ENCODE data around the gene KDM2B. TPM values are rescaled to one million over a fixed set of nuclear protein-coding genes. Genes with fewer than 3 reads are reported as not detected.

Gene KDM2B
- total and polyA plus RNA-seq, 2 of the 8 experiments (the other 6 are each of a cell fraction or from before 2014, with no cell fraction given): 111 to 162 TPM

DNA sequence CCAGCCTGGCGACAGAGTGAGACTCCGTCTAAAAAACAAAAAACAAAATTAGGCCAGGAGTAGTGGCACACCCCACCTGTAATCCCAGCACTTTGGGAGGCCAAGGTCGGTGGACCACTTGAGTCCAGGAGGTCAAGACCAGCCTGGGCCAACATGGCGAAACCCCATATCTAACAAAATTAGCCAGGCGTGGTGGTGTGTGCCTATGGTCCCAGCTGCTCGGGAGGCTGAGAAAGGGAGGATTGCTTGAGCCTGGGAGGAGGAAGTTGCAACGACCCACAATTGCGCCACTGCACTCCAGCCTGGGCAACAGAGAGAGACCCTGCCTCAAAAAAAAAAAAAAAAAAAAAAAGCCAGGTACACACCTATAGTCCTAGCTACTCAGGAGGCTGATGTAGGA lies 37.0 kb downstream of the KDM2B start:
- peaks cover 0 to 30% of the 10 kb centered on the region in 2 experiments; a peak in 1 of 4 replicates for H3K79me2 ChIP-seq (ENCODE audit: control insufficient read depth in 1 of 2, insufficient read depth in 2 of 2, low read length in 2 of 2)
- no peaks in the 10 kb centered on the region for H3K23me2 ChIP-seq (ENCODE audit: low read depth, low read length)
- no peak overlapping the region for H3K4me3 ChIP-seq (ENCODE audit: extremely low read depth in 1 of 4, insufficient read depth in 2 of 4, low read depth in 3 of 4, low read length in 4 of 4)
- H3K4me1 ChIP-seq (replicated peaks in 1 of 4; ENCODE audit: control insufficient read depth in 3 of 4, insufficient read depth in 4 of 4, low read length in 3 of 4): peaks cover 0 to 2% (median 0%) of the 10 kb centered on the region in 4 experiments; a peak in 2 of 7 replicates
- no peak for DNase-seq (ENCODE audit: low read depth in 1 of 2, low spot score in 2 of 2)
- TF ChIP-seq TBP (IDR thresholded peaks at IDR 0.05; ENCODE audit: low read depth, low read length) (no peak), SIN3A (conservative IDR thresholded peaks at IDR 0.05 in 1 of 2, IDR thresholded peaks at IDR 0.05 in 1 of 2; ENCODE audit: low read depth in 1 of 2, low read length in 2 of 2) (no peak), HDAC6 (IDR thresholded peaks at IDR 0.05; ENCODE audit: low read depth, low read length) (no peak), CTBP2 (IDR thresholded peaks at IDR 0.05; ENCODE audit: borderline replicate concordance, insufficient read depth, insufficient read length, low read length) (no peak), FOSL1 (IDR thresholded peaks at IDR 0.05; ENCODE audit: insufficient read depth, low read depth, low read length) (no peak), RXRA (IDR thresholded peaks at IDR 0.05; ENCODE audit: insufficient read depth, low read depth, low read length) (no peak), POLR2AphosphoS5 (IDR thresholded peaks at IDR 0.05; ENCODE audit: low read depth, low read length) (no peak)
- TF ChIP-seq, protein P1, sequence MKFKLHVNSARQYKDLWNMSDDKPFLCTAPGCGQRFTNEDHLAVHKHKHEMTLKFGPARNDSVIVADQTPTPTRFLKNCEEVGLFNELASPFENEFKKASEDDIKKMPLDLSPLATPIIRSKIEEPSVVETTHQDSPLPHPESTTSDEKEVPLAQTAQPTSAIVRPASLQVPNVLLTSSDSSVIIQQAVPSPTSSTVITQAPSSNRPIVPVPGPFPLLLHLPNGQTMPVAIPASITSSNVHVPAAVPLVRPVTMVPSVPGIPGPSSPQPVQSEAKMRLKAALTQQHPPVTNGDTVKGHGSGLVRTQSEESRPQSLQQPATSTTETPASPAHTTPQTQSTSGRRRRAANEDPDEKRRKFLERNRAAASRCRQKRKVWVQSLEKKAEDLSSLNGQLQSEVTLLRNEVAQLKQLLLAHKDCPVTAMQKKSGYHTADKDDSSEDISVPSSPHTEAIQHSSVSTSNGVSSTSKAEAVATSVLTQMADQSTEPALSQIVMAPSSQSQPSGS (IDR thresholded peaks at IDR 0.05; ENCODE audit: low read length): no peak
- no peak overlapping the region for H3K9ac ChIP-seq (replicated peaks in 1 of 4; ENCODE audit: extremely low read depth in 1 of 4, low read depth in 3 of 4, low read length in 3 of 4)
- no peak overlapping the region for H2AK5ac ChIP-seq (ENCODE audit: low read depth, low read length)
- H2BK120ac ChIP-seq (replicated peaks; ENCODE audit: low read depth, low read length): no peak overlapping the region
- H3K4ac ChIP-seq (replicated peaks; ENCODE audit: insufficient read length, low read depth, low read length): no peak overlapping the region
- no peak overlapping the region for H3K27ac ChIP-seq (ENCODE audit: low read depth, low read length)
- H4K91ac ChIP-seq (replicated peaks; ENCODE audit: insufficient read length, low read length): no peak overlapping the region
- ChIA-PET POLR2A (ENCODE audit: partially characterized antibody) (interaction anchor here (0.6 to 40.9 kb wide), 3 partner anchors 13 to 90 kb away, joined by 3 to 793 read pairs (median 4); partner anchors contain the start of gene KDM2B), CTCF (ENCODE audit: partially characterized antibody) (interaction anchor here (1.9 to 4.6 kb wide), 2 partner anchors 9 to 51 kb away, joined by 3 to 28 read pairs; no protein-coding TSS in a partner anchor)
- no peak overlapping the region for H2BK15ac ChIP-seq (ENCODE audit: low read length)
- FAIRE-seq: no peak
- no peak overlapping the region for H3K56ac ChIP-seq (replicated peaks; ENCODE audit: insufficient read length, low read depth, low read length)
- H3K79me1 ChIP-seq (ENCODE audit: low read depth, low read length): peaks cover 8% of the 10 kb centered on the region
- H3K14ac ChIP-seq (ENCODE audit: insufficient read length): no peak overlapping the region
- H2BK20ac ChIP-seq (ENCODE audit: low read length): no peak overlapping the region
- H3K36me3 ChIP-seq (ENCODE audit: control insufficient read depth in 2 of 4, insufficient read depth in 4 of 4, low read length in 3 of 4): peaks cover 13 to 38% (median 27%) of the 10 kb centered on the region in 4 experiments
- H4K8ac ChIP-seq (ENCODE audit: extremely low read depth, insufficient read depth, low read length): no peak overlapping the region
- H2AFZ ChIP-seq (ENCODE audit: low read length): no peak overlapping the region
- H4K20me1 ChIP-seq (replicated peaks in 1 of 2; ENCODE audit: control insufficient read depth in 1 of 2, insufficient read depth in 2 of 2, low read length in 2 of 2): peaks cover 14 to 33% of the 10 kb centered on the region in 2 experiments
- peaks cover 0 to 2% (median 0%) of the 10 kb centered on the region in 4 experiments; a peak in 3 of 7 replicates for H3K27me3 ChIP-seq (replicated peaks in 1 of 4; ENCODE audit: control insufficient read depth in 3 of 4, extremely low read depth in 1 of 4, insufficient read depth in 3 of 4, low read length in 3 of 4)
- H2BK5ac ChIP-seq (ENCODE audit: low read depth, low read length): no peak overlapping the region
- no peak overlapping the region for H2BK12ac ChIP-seq (ENCODE audit: low read depth, low read length)
- H3K9me3 ChIP-seq (ENCODE audit: insufficient read depth in 2 of 2, low read depth in 1 of 2, low read length in 1 of 2): no peaks in the 10 kb centered on the region
- H3K4me2 ChIP-seq (ENCODE audit: insufficient read depth in 1 of 2, low read depth in 2 of 2, low read length in 2 of 2): no peak overlapping the region
- H3K18ac ChIP-seq (ENCODE audit: extremely low read depth, low read length): no peak overlapping the region
- 94% methylated on average over 6 of the region's 8 CpGs; no CpG with 5 or more reads in 1 of the 2 experiments for WGBS, 2 experiments (ENCODE audit: extremely low coverage in 1 of 2, insufficient coverage in 1 of 2, insufficient read length in 1 of 2, insufficient replicate concordance in 2 of 2, low coverage in 1 of 2, low lambda C conversion rate in 2 of 2, missing lambda C conversion rate in 1 of 2)
- no peak overlapping the region for H4K5ac ChIP-seq (ENCODE audit: insufficient read length, low read depth, low read length)
- H3K23ac ChIP-seq (ENCODE audit: insufficient read length): no peak overlapping the region
